Chondrocyte (in vitro differentiated cells): ENCODE data around the gene PPIP5K1. TPM values are rescaled to one million over a fixed set of nuclear protein-coding genes. Genes with fewer than 3 reads are reported as not detected.

ENCODE experiments used
- DNase-seq: peaks from one replicate; pipeline ENCODE4 v3.0.0; 2021; ENCODE audit warnings: mixed read lengths, low spot score
- H3K27ac Mint-ChIP-seq: one replicate; pipeline ENCODE4 v1.8.0; 2021; ENCODE audit warnings: mild to moderate bottlenecking, moderate library complexity, mixed read lengths; ENCODE audit not compliant: unreplicated experiment
- H3K27me3 Mint-ChIP-seq: 2 replicates; pipeline ENCODE4 v1.8.0; 2021; ENCODE audit warnings: low read depth, mixed read lengths
- H3K36me3 Mint-ChIP-seq: 2 replicates; pipeline ENCODE4 v1.8.0; 2021; ENCODE audit warnings: low read depth, mixed read lengths
- H3K4me1 Mint-ChIP-seq: 2 replicates; pipeline ENCODE4 v1.8.0; 2021; ENCODE audit warnings: low read depth, mild to moderate bottlenecking, mixed read lengths
- H3K4me3 Mint-ChIP-seq: one replicate; pipeline ENCODE4 v1.8.0; 2021; ENCODE audit warnings: mild to moderate bottlenecking, moderate library complexity, mixed read lengths; ENCODE audit not compliant: unreplicated experiment
- H3K9me3 Mint-ChIP-seq: 2 replicates; pipeline ENCODE4 v1.8.0; 2021; ENCODE audit warnings: low read depth, mixed read lengths
- CTCF ChIP-seq: fragments of 200-600 bp; sonication (generic); IDR thresholded peaks from 2 replicates; pipeline ENCODE4 v1.5.0; 2021; ENCODE audit warnings: antibody characterized with exemption, mild to moderate bottlenecking, moderate library complexity
- total RNA-seq: library from RNA; stranded (reverse); gene quantifications from 3 replicates; pipeline ENCODE4 v1.2.1, GENCODE V29; 2021

PPIP5K1 gene
- total RNA-seq, 1 donor from 2014 or later = 31.6 TPM

GRCh38 chr15:43525131-43525530, 64.9 kb downstream of the PPIP5K1 start:
- Mint-ChIP-seq H3K27me3 (no peaks in the 10 kb centered on the region), H3K4me1 (peaks cover 2% of the 10 kb centered on the region), H3K27ac (no peak overlapping the region), H3K4me3 (no peak overlapping the region), H3K9me3 (no peaks in the 10 kb centered on the region), H3K36me3 (peaks cover 61% of the 10 kb centered on the region)
- TF ChIP-seq CTCF = no peak
- DNase-seq = peak; percentile 21

GRCh38 chr15:43524254-43524845, 65.7 kb downstream of the PPIP5K1 start:
- H3K27me3 Mint-ChIP-seq = no peaks in the 10 kb centered on the region
- H3K4me3 Mint-ChIP-seq = no peak overlapping the region
- H3K36me3 Mint-ChIP-seq = peaks cover 58% of the 10 kb centered on the region
- no peaks in the 10 kb centered on the region for H3K9me3 Mint-ChIP-seq
- DNase-seq = peak; percentile 39
- peaks cover 6% of the 10 kb centered on the region for H3K4me1 Mint-ChIP-seq
- TF ChIP-seq CTCF = no peak
- H3K27ac Mint-ChIP-seq = no peak overlapping the region

- TF ChIP-seq CTCF = no peak
- no peak overlapping the region for H3K27ac Mint-ChIP-seq
- no peak overlapping the region for H3K4me3 Mint-ChIP-seq
- H3K9me3 Mint-ChIP-seq = no peaks in the 10 kb centered on the region
- DNase-seq = peak; percentile 68
- H3K36me3 Mint-ChIP-seq = peaks cover 58% of the 10 kb centered on the region
- H3K27me3 Mint-ChIP-seq = no peaks in the 10 kb centered on the region
- peaks cover 13% of the 10 kb centered on the region for H3K4me1 Mint-ChIP-seq
Measured at GRCh38 chr15:43523646-43524045, 66.4 kb downstream of the PPIP5K1 start.

- H3K36me3 Mint-ChIP-seq = peaks cover 55% of the 10 kb centered on the region
- DNase-seq = peak; percentile 46
- H3K27me3 Mint-ChIP-seq = no peaks in the 10 kb centered on the region
- no peak overlapping the region for H3K4me3 Mint-ChIP-seq
- H3K9me3 Mint-ChIP-seq = no peaks in the 10 kb centered on the region
- peaks cover 17% of the 10 kb centered on the region for H3K4me1 Mint-ChIP-seq
- H3K27ac Mint-ChIP-seq = no peak overlapping the region
- TF ChIP-seq CTCF = no peak
Measured at GRCh38 chr15:43522247-43522646, 67.8 kb downstream of the PPIP5K1 start.

- Mint-ChIP-seq H3K27ac (no peak overlapping the region), H3K27me3 (no peaks in the 10 kb centered on the region), H3K9me3 (no peaks in the 10 kb centered on the region), H3K36me3 (peaks cover 55% of the 10 kb centered on the region), H3K4me3 (no peak overlapping the region), H3K4me1 (peaks cover 25% of the 10 kb centered on the region)
- TF ChIP-seq CTCF = no peak
- DNase-seq = peak; percentile 51
Measured at GRCh38 chr15:43521419-43521818, 68.6 kb downstream of the PPIP5K1 start.
